Anterior cingulate cortex (tissue), 58 donors: ENCODE data around the gene DNAJC8.

ENCODE experiments used
- DNase-seq, 58 donors: peaks; one replicate each; lab custom pipeline; 2025; lab: John Stamatoyannopoulos, UW

The DNAJC8 gene

DNA sequence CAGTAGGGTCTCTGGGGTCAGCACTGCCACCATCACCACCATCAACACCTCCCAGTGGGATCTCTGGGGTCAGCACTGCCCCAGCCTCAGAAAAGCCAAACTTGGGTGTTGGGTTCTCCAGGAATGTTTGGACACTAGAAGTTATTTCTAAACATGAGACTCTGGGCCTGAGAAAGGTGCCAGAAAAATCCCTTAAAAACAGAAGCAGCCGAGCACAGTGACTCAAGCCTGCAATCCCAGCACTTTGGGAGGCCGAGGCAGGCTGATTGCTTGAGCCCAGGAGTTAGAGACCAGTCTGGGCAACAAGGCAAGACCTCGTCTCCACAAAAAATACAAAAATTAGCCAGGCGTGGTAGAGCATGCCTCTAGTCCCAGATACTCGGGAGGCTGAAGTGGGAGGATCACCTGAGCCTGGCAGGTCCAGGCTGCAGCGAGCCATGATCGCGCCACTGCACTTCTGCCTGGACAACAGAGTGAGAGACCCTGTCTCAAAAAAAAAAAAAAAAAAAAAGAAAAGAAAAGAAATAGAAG is 56.8 kb downstream of the DNAJC8 start:
- no peak for DNase-seq

GRCh38 chr1:28173980-28174297 is 58.9 kb downstream of the DNAJC8 start:
- no peak for DNase-seq

- DNase-seq, result peak in 40 of 58 donors; percentile 4 to 73 (median 37)
These were observed 59.5 kb downstream of the DNAJC8 start for GRCh38 chr1:28173151-28173979.

GRCh38 chr1:28172713-28173150 is 60.1 kb downstream of the DNAJC8 start:
- DNase-seq, result peak in 15 of 58 donors; percentile 4 to 43 (median 20)

- DNase-seq, result no peak
These were observed 61.6 kb downstream of the DNAJC8 start for GRCh38 chr1:28171246-28171645.

DNA sequence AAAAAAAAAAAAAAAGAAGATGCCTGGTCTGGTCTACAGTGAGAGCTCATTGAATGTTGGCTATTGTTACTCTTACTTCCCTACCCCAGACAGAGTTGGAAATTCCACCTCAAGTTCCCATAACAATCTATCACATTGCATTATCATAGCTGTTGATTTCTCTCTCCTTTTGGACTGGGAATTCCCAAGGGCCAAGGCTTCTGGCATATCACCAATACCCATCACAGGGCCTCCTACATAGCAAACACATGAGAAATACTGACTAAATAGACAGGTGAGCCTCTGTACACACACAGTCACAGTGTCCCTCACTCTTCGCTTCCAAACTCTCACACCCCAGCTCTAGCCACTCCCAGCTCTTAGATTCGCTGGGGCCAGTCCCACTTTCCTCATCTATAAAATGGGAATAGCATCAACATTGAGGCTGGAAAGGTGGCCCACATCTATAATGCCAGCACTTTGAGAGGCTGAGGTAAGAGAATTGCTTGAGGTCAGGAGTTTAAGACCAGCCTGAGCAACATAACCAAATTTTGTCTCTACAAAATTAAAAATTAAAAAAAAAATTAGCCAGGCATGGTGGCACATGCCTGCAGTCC is 62.7 kb downstream of the DNAJC8 start:
- no peak for DNase-seq

DNA sequence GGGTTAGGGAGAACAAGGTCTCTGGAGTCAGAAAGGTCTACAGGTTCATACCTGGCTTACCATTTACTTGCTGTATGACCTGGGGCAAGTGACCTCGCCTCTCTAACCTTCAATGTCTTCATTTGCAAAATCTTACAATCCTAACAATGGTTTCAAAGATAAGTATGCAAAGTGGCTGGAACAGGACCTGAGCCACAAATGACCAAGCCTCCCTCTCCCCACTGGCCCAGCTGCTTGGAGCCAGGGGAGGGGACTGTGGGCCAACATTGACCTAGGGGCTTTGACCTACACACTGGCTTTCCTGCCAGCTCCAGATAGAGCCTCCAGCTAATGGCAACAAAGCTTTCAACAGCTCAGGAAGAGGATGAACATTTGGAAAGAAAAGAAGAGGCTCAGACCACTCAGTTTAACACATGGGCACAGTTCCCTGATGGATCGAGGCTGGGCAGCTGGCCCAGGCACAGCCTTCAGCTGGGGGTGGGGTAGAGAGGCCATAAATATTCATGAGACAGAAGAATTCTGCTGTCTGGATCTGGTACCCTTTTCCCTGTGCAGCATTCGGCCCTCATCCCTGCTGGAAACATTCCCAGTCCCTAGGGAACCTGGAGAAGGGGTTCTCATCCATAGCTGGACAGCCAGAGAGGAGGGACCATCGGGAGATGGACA is 69.2 kb downstream of the DNAJC8 start:
- DNase-seq, result peak in 55 of 58 donors; percentile 12 to 81 (median 60)

GRCh38 chr1:28162151-28162550 is 70.7 kb downstream of the DNAJC8 start:
- no peak for DNase-seq

DNA sequence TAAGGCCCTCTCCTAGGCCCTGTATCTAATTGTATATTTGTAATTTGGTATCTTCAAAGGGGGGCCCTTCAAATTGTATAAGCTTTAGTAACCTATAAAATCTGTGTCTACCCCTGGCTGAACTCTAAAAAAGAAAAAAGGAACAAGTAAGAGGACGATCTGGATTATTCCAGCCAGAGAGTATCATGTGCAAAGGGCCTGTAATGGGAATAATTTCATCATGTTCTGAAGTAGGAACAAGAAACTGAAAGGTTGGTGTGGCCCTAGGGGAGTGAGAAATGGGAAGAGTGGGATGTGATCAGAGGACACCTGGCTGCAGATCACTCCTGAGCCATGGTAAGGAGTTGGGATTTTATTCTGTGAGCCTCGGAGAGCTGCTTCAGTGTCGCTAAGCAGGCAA is 71.1 kb downstream of the DNAJC8 start:
- DNase-seq, result no peak

- peak in 1 of 58 donors; percentile 8 for DNase-seq
These were observed 72.0 kb downstream of the DNAJC8 start for GRCh38 chr1:28160782-28161266.

DNA sequence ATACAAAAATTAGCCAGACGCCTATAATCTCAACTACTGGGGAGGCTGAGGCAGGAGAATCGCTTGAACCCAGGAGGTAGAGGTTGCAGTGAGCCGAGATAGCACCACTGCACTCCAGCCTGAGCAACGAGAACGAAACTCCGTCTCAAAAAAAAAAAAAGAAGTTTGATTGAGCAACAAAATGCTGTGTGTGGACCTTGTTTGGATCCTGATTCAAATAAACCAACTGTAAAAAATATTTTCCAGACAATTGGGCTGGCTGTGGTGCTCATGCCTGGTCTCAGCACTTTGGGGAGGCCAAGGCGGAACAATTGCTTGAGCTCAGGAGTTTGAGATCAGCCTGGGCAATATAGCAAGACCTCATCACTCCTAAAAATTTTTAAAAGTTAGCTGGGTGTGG is 73.1 kb downstream of the DNAJC8 start:
- no peak for DNase-seq

DNA sequence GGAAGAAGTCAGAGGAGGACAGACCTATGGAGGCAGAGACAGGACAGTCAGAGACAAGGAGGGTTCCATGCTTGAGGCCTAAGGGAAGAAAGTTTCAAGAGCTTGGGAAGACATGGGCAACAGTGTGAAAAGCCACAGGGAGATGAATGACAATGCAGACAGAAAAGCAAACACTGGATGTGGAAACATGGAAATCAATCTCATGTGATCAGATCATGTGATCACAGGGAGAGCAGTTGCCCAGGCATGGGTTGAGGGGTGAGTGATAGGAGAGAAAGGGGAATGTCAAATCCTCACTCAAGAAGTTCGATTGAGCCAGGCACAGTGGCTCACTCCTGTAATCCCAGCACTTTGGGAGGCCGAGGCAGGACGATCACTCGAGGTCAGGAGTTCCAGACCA is 73.6 kb downstream of the DNAJC8 start:
- DNase-seq, result no peak

GRCh38 chr1:28157894-28158293 is 74.9 kb downstream of the DNAJC8 start:
- no peak for DNase-seq

GRCh38 chr1:28156821-28157220 is 76.0 kb downstream of the DNAJC8 start:
- peak in 1 of 58 donors; percentile 6 for DNase-seq

GRCh38 chr1:28155628-28156027 is 77.2 kb downstream of the DNAJC8 start:
- DNase-seq, result no peak

DNA sequence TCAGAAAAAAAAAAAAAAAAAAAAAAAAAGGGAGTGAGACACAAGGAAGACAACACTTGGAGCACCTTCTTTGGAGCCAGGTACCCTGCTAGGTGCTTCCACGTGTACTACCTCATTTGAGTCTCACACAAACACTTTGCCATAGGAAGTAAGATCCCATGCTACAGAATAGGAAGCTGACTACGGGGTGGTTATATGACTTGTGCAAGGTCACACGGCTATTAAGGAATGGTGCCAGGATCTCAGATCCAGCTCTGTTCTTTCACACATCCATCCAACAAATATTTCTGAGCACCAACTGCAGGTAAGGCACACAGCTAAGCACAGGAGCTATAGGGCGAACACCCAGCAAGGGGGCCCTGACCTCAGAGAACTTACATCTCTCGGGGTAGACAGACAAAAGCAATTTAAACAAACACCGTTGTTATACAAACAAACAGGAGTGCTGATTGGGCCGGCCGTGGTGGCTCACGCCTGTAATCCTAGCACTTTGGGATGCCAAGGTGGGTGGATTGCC is 78.7 kb downstream of the DNAJC8 start:
- no peak for DNase-seq
